RPMI8226 (cell line): ENCODE measurements around the gene MPRIP.

Experiments used
- DNase-seq: peaks from one replicate; pipeline ENCODE4 v3.0.0-alpha.2; 2015

The MPRIP gene

GRCh38 chr17:17226451-17227265 is 184.4 kb downstream of the MPRIP start:
- DNase-seq = no peak

- DNase-seq = no peak
Observed at GRCh38 chr17:17227608-17228520, 185.6 kb downstream of the MPRIP start.

- no peak for DNase-seq
Observed at GRCh38 chr17:17228521-17229279, 186.4 kb downstream of the MPRIP start.

- DNase-seq = no peak
Observed at GRCh38 chr17:17229416-17230384, 187.4 kb downstream of the MPRIP start.

- DNase-seq = no peak
Observed at GRCh38 chr17:17231621-17232302, 189.5 kb downstream of the MPRIP start.

- no peak for DNase-seq
Observed at GRCh38 chr17:17232303-17232621, 190.0 kb downstream of the MPRIP start.

- no peak for DNase-seq
Observed at GRCh38 chr17:17235212-17236174, 193.2 kb downstream of the MPRIP start.

GRCh38 chr17:17236295-17237025 is 194.2 kb downstream of the MPRIP start:
- no peak for DNase-seq

GRCh38 chr17:17237026-17237799 is 195.0 kb downstream of the MPRIP start, which contains the start of gene FLCN:
Gene FLCN (minus strand): TSS chr17:17237168. CDS start chr17:17228137, 9,031 bp downstream.
- peak; percentile 83 for DNase-seq

- no peak for DNase-seq
Observed at GRCh38 chr17:17239832-17240231, 197.6 kb downstream of the MPRIP start.

- DNase-seq = no peak
Observed at GRCh38 chr17:17241656-17242055, 199.4 kb downstream of the MPRIP start.

- DNase-seq = no peak
Observed at GRCh38 chr17:17242246-17242645, 200.0 kb downstream of the MPRIP start.
